Omental fat pad (tissue), 4 donors: ENCODE results near the gene NMNAT2. TPM values are rescaled to one million over a fixed set of nuclear protein-coding genes. Genes with fewer than 3 reads are reported as not detected.

Experiments
- ATAC-seq: fragments of 150-250 bp; one replicate; pipeline ENCODE4 v1.9.1; 2016; ENCODE audit warnings: mild to moderate bottlenecking, moderate library complexity; ENCODE audit not compliant: low FRiP score
- DNase-seq: peaks from one replicate; pipeline ENCODE4 v3.0.0-alpha.2; 2019; ENCODE audit warnings: low spot score
- total RNA-seq, 4 donors: library from RNA; depleted of rRNA; stranded (reverse); fragments of >200 nt; gene quantifications; one replicate each; pipeline ENCODE4 v1.1.0, GENCODE V29; 2016
- TF ChIP-seq, protein P1 (sequence below), 3 donors: fragments of 450-650 bp; IDR thresholded peaks; one replicate each; pipeline ENCODE4 v1.5.1; 2016 to 2017; ENCODE audit warnings: antibody characterized with exemption in 3 of 3, mild to moderate bottlenecking in 3 of 3, moderate library complexity in 2 of 3

The NMNAT2 gene
- total RNA-seq, 4 donors from 2014 or later, result 0.84 to 11.3 (median 5.2) TPM

DNA sequence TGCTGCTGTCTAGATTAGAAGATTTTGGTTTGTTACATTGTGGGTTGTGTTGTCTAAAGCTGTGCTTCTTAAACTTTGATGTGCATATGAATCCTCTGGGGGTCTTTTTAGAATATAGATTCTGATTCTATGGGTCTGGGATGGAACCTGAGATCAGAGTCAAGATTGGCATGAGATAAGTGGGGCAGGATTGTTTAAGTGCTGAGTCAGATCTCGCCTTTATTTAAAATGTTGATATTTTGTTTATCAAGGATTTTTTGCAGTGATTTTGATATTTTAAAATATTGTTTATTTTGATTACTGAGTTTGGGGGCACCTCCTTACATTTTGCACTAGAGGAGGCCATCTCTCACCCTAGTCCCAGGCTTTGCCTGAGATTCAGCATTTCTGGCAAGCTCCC, 117.4 kb downstream of the NMNAT2 start:
- DNase-seq, result no peak
- no peak for ATAC-seq
- TF ChIP-seq, protein P1, sequence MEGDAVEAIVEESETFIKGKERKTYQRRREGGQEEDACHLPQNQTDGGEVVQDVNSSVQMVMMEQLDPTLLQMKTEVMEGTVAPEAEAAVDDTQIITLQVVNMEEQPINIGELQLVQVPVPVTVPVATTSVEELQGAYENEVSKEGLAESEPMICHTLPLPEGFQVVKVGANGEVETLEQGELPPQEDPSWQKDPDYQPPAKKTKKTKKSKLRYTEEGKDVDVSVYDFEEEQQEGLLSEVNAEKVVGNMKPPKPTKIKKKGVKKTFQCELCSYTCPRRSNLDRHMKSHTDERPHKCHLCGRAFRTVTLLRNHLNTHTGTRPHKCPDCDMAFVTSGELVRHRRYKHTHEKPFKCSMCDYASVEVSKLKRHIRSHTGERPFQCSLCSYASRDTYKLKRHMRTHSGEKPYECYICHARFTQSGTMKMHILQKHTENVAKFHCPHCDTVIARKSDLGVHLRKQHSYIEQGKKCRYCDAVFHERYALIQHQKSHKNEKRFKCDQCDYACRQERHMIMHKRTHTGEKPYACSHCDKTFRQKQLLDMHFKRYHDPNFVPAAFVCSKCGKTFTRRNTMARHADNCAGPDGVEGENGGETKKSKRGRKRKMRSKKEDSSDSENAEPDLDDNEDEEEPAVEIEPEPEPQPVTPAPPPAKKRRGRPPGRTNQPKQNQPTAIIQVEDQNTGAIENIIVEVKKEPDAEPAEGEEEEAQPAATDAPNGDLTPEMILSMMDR (IDR thresholded peaks at IDR 0.05), result no peak

DNA sequence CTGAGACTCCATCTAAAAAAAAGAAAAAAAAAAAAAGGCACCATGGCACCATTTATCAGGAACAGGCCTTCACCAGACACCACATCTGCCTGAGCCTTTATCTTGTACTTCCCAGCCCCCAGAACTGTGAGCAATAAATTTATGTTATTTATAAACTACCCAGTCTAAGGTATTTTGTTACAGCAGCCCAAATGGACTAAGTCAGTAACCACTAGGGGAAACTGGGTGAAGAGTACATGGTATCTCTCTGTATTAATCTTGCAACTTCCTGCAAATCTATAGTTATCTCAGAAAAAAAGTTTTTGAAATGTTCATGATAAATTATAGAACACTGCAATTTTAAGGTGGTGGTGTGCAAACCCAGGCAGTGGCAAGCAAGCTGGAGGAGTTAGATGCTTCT, 117.8 kb downstream of the NMNAT2 start:
- TF ChIP-seq, protein P1 (IDR thresholded peaks at IDR 0.05), result no peak
- no peak for ATAC-seq
- no peak for DNase-seq

GRCh38 chr1:183296782-183297181, 121.4 kb downstream of the NMNAT2 start:
- TF ChIP-seq, protein P1 (IDR thresholded peaks at IDR 0.05), result no peak
- no peak for DNase-seq
- no peak for ATAC-seq

DNA sequence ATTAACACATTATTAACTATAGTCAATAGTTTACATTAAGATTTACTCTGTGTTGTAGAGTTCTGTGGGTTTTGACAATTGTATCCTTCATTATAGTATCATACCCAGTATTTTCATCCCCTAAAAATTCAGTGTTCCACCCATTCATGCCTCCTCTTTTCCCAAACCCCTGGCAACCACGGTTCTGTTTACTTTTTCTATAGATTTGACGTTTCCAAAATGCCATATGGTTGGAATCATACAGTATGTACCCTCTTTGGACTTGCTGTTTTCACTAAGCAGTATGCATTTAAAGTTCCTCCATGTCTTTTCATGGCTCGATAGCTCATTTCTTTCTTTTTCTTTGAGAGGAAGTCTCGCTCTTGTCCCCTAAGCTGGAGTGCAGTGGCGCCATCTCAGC, 122.7 kb downstream of the NMNAT2 start:
- DNase-seq (no peak), ATAC-seq (no peak)
- TF ChIP-seq, protein P1 (IDR thresholded peaks at IDR 0.05), result no peak

DNA sequence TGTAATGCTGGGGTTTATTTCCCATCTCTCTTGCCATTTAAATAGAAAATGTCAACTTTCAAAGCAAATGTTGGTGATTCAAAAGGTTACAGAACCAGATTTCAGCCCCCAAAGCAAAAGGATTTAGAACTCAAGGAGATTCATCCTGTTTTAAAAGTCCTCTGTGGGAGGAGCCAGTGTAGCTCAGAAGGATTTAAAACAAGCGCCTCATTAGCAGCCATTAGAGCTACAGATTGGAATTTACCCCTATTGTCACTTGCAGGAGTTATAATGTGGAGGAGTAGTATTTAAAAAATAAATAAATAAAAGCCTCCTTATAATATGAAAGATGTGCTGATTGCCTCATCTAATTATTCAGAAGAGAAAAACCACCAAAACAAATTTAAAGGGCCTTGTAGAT, 124.3 kb downstream of the NMNAT2 start:
- TF ChIP-seq, protein P1 (IDR thresholded peaks at IDR 0.05), result no peak
- DNase-seq, result no peak
- ATAC-seq, result no peak

- TF ChIP-seq, protein P1 (IDR thresholded peaks at IDR 0.05), result no peak
- DNase-seq, result no peak
- no peak for ATAC-seq
Observed at GRCh38 chr1:183293241-183293640, 124.9 kb downstream of the NMNAT2 start.

DNA sequence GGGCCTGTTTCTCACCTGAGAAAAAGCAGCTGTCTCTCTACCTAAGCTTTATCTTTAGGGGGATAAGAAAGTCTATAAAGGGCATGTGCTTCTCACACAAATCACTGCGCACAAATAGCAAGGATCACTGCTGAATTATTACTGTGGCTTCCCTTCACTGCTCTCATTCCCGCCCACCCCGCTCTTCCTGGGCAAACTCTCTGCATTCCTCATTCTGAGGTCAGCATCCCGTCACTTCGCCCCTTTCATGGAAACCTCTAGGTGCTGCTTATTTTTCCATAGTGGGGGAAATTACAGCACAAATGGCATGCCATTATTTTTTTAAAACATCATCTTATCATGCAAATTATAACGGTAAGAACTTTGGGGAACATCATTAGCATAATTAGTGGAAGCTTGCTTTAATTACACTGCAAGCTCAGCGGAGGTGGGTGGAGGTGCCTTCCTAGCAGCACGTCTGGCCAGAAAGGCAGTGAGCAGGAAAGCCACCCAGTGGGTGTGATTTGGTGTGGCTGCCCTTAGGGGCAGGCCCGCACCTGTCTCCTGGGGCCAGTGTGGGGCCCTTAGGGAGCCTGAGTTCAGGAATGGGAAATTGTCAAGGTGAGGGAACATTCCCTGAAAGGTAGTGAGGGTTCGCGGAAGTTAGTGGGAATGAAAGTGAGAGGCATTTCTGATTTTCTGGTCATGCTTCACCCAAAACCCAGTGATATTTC, 126.2 kb downstream of the NMNAT2 start:
- TF ChIP-seq, protein P1 (IDR thresholded peaks at IDR 0.05), result no peak
- DNase-seq, result no peak
- ATAC-seq, result peak; percentile 74
